ENCODE data around the gene ATP5F1B. TPM values are rescaled to one million over a fixed set of nuclear protein-coding genes. Genes with fewer than 3 reads are reported as not detected.

ATP5F1B gene
- total RNA-seq: 100 to 1,000 TPM; 342 to 387 TPM
- 666 TPM for polyA plus RNA-seq (ENCODE audit: insufficient read depth, low read depth, low replicate concordance)
- long read RNA-seq, donor 1, transcript ATP5F1B-201 (10 exons, 1,839 nt): major isoform, 191 of 847 reads
- long read RNA-seq, donor 1, transcript ATP5F1B-208 (2 exons, 457 nt): minor isoform, 30 of 847 reads
- long read RNA-seq, donor 1, partial matches to known transcripts: 613 of 847 reads
- long read RNA-seq, donor 1, other reads (novel, unspliced or antisense): 12 of 847 reads
- long read RNA-seq, donor 2, transcript ATP5F1B-208 (2 exons, 457 nt): minor isoform, 29 of 432 reads
- long read RNA-seq, donor 2, transcript ATP5F1B-201 (10 exons, 1,839 nt): major isoform, 155 of 432 reads
- long read RNA-seq, donor 2, partial matches to known transcripts: 245 of 432 reads
- long read RNA-seq, donor 2, other reads (novel, unspliced or antisense): 0 of 432 reads

DNA sequence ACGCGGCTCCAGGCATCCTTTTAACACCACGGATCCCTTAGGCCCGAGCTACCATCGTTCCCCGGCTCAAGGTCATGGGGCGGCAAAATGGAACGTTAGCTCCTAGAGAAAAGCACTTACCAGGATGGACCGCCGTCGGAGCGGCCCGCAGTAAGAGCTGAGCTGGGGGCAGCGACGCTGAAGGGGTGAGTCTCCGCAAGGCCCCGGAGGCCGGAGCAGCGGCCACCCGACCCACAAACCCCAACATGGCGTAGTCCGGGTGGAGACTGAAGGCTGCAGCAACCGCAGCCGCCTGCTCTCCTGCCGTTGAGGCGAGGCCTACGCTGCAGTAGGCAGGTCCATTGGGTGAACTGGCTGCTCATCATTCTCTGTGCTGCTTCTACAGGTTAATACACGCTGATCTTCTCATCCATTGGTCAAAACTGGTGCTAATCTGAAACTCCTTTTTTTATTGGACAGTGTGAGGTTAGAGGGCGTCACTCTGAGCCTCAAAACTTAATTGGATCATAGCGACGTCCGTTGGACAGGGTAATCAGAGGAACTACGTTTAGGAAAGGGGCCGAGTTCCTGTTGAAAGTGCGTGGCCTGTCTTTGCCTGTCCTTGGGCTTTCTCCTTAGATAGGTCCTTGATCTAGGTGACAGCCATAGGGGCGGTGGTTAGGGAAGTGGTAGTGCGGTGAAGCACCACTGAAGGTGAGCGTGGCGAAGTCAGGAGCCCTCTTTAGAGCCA, at the start of gene ATP5F1B:
Gene ATP5F1B (minus strand): TSS at position 268 of the 730 bp plus-strand sequence. CDS start 21 bp downstream, at position 247.
- intact Hi-C loops (cut with DNase I; ENCODE audit: low total_unique reads): no loop called here
- Histone ChIP-seq H3K4me1 (peaks cover 14% of the 10 kb centered on the region), H3K9me3 (no peaks in the 10 kb centered on the region), H3K4me3 (peak within 1 kb of the TSS; percentile 84 to 98), H3K36me3 (ENCODE audit: low read depth, missing control alignments) (no peaks in the 10 kb centered on the region), H3K27ac (peak within 1 kb of the TSS; percentile 91 to 95), H3K27me3 (no peaks in the 10 kb centered on the region)
- WGBS, 2 donors: 0 to 2% methylated on average over 23 to 39 of the region's 39 CpGs
- TF ChIP-seq POLR2A (IDR thresholded peaks at IDR 0.05): peak; percentile 87
- TF ChIP-seq, protein P1, sequence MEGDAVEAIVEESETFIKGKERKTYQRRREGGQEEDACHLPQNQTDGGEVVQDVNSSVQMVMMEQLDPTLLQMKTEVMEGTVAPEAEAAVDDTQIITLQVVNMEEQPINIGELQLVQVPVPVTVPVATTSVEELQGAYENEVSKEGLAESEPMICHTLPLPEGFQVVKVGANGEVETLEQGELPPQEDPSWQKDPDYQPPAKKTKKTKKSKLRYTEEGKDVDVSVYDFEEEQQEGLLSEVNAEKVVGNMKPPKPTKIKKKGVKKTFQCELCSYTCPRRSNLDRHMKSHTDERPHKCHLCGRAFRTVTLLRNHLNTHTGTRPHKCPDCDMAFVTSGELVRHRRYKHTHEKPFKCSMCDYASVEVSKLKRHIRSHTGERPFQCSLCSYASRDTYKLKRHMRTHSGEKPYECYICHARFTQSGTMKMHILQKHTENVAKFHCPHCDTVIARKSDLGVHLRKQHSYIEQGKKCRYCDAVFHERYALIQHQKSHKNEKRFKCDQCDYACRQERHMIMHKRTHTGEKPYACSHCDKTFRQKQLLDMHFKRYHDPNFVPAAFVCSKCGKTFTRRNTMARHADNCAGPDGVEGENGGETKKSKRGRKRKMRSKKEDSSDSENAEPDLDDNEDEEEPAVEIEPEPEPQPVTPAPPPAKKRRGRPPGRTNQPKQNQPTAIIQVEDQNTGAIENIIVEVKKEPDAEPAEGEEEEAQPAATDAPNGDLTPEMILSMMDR (IDR thresholded peaks at IDR 0.05): no peak
- DNase-seq: peak; percentile 99

DNA sequence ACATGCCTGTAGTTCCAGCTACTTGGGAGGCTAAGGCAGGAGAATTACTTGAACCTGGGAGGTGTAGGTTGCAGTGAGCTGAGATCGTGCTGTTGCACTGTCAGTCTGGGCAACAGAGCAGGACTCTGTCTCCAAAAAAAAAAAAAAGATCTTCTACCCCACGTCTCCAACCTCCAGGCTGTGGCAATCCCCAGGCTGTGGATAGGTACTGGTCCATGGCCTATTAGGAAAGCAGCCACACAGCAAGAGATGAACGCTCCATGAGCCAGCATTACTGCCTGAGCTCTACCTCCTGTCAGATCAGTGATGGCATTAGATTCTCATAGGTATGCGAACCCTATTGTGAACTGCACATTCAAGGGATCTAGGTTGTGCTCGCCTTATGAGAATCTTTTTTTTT, 48.4 kb upstream of the ATP5F1B start:
- H3K4me3 ChIP-seq: no peak overlapping the region
- H3K27ac ChIP-seq: no peak overlapping the region
- no peaks in the 10 kb centered on the region for H3K36me3 ChIP-seq (ENCODE audit: low read depth, missing control alignments)
- H3K9me3 ChIP-seq: no peaks in the 10 kb centered on the region
- 86 to 90% methylated on average over 5 of the region's 5 CpGs for WGBS, 2 donors
- DNase-seq: no peak
- H3K27me3 ChIP-seq: no peaks in the 10 kb centered on the region
- intact Hi-C loops (cut with DNase I; ENCODE audit: low total_unique reads): no loop called here
- no peaks in the 10 kb centered on the region for H3K4me1 ChIP-seq
- TF ChIP-seq, protein P1 (IDR thresholded peaks at IDR 0.05): no peak
- no peak for TF ChIP-seq POLR2A (IDR thresholded peaks at IDR 0.05)

DNA sequence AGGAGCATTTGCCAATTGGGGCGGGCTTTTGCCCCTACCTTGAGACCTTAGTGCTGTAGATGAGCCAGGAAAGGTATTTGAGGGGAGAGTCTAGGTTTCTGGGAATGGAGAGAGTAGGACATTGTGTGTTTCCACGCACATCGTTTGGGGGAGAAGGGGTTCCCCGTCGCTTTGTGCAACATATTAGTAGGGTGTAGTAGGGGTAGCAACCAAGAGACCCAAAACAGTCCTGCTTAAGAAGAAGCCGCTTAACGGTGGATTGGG, 43.0 kb upstream of the ATP5F1B start:
- no peak for DNase-seq
- intact Hi-C loops (cut with DNase I; ENCODE audit: low total_unique reads): no loop called here
- H3K27ac ChIP-seq: peak overlapping the region; percentile 100
- 1 to 2% methylated on average over 7 of the region's 7 CpGs for WGBS, 2 donors
- H3K27me3 ChIP-seq: no peaks in the 10 kb centered on the region
- H3K4me1 ChIP-seq: peaks cover 22% of the 10 kb centered on the region
- TF ChIP-seq, protein P1 (IDR thresholded peaks at IDR 0.05): no peak
- no peak for TF ChIP-seq POLR2A (IDR thresholded peaks at IDR 0.05)
- no peaks in the 10 kb centered on the region for H3K9me3 ChIP-seq
- H3K36me3 ChIP-seq (ENCODE audit: low read depth, missing control alignments): no peaks in the 10 kb centered on the region
- H3K4me3 ChIP-seq: peak overlapping the region; percentile 97 to 99

DNA sequence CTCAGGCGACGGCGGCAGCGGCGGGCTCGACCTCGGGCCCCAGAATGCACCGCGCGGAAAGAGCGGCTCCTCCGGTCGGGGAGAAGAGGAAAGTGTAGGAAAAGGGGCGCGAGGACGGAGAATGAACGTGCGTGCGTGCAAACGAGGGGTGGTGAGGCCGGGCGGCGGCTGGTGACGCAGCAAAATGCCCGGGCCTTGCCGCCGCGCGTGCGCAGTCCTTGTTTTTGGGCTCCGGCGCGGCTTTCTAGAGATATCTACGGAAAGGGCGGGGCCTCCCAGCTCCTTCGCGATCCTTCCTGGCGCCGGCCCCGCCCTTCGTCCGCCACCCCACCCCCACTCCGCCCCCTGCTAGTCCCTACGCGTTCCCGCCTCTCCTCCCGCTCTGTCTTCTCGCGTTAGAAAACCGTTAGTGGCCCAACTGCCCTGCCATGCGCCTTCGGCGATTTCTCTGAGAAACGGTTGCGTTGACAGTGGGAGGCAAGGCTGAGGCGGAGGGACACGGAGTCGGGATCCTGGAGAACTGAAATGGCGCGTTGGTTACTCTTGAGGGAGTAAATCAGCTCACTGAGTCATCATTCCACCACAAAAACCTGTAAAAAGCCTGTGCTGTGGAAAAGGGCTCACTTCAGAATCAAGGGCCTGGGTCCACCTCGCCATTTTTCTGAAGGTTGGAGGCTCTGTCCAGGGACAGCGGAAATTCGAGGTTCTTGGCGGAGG, 42.5 kb upstream of the ATP5F1B start, which contains the start of gene PTGES3:
Gene PTGES3 (minus strand): TSS at position 156 of the 717 bp plus-strand sequence. CDS start 285 bp downstream, outside the sequence.
- 0 to 1% methylated on average over 8 to 64 of the region's 64 CpGs for WGBS, 2 donors
- peak; percentile 93 for TF ChIP-seq POLR2A (IDR thresholded peaks at IDR 0.05)
- TF ChIP-seq, protein P1 (IDR thresholded peaks at IDR 0.05): no peak
- H3K36me3 ChIP-seq (ENCODE audit: low read depth, missing control alignments): no peaks in the 10 kb centered on the region
- H3K4me3 ChIP-seq: peak within 1 kb of the TSS; percentile 97 to 99
- no peaks in the 10 kb centered on the region for H3K27me3 ChIP-seq
- intact Hi-C loops (cut with DNase I; ENCODE audit: low total_unique reads): no loop called here
- H3K27ac ChIP-seq: peak within 1 kb of the TSS; percentile 100
- H3K9me3 ChIP-seq: no peaks in the 10 kb centered on the region
- peak; percentile 97 for DNase-seq
- H3K4me1 ChIP-seq: peaks cover 22% of the 10 kb centered on the region

Measured in testis (tissue), 5 donors.